ENCODE results near the gene RFWD3.
A peak's percentile ranks its signal among the peaks of the same experiment; 100 is the strongest.

DNA sequence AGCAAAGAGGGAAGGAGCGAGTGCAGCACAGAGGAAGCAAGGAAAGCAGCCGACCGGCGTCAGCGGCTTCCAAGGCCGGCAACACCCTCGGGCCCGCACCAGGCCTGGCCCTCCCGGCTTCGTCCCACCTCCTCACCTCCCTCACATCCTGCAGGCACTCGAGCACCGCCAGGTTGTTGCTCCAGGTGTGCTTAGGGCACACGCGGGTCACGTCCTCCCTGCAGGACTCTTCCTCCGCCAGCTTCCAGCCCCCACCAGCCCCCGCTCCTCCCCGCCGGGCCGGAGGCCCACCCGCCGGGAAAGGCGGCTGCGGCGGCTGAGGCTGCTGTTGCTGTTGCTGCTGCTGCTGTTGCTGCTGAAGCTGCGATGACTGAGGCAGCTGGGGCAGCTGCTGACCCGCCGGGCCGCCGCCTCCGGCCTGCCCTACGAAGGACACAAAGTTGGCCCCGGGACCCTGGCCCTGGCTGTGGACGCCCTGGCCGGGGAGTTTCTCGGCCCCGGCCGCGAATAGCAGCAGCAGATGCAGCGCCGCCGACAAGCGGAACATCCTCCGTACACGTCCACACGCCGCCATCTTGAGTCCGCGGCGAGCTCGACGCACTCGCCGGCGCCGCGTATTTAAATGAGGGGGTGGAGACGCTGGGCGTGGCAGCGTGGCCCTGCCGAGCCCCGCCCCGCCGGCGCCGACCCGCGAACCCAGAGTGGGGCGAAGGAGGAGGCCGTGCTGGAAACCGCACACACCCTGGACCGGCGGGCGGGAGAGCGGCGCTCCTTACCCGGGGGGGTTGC lies 60.0 kb downstream of the RFWD3 start, which contains the start of gene GLG1:
- TF ChIP-seq CTCF (IDR thresholded peaks at IDR 0.05): no peak
- TF ChIP-seq POLR2A (IDR thresholded peaks at IDR 0.05): peak in 1 of 2 donors; percentile 56

All from lower leg skin (tissue), 3 donors.